Hindlimb muscle (tissue), 1 donor: ENCODE measurements around the gene TNFRSF25. TPM values are rescaled to one million over a fixed set of nuclear protein-coding genes. Genes with fewer than 3 reads are reported as not detected.
"Not testable (repeated sequence)": the region's sequence is repeated elsewhere in the genome, so short reads cannot be mapped to it uniquely, and the experiment has no call there.

Experiments
- DNase-seq: peaks from one replicate; pipeline ENCODE4 v3.0.0-alpha.2; 2013
- polyA plus RNA-seq: library from polyadenylated mRNA; unstranded; fragments of 120-200 nt; gene quantifications from one replicate; pipeline ENCODE4 v1.2.1, GENCODE V29; 2013; ENCODE audit not compliant: insufficient read length

The TNFRSF25 gene
- polyA plus RNA-seq, 1 donor, result 14.7 TPM

- no peak for DNase-seq
Measured at GRCh38 chr1:6467744-6468688, 2.0 kb upstream of the TNFRSF25 start.

GRCh38 chr1:6467224-6467623 is 1.3 kb upstream of the TNFRSF25 start:
- no peak for DNase-seq

- no peak for DNase-seq
Measured at GRCh38 chr1:6466751-6467150, 778 bp upstream of the TNFRSF25 start.

- no peak for DNase-seq
Measured at GRCh38 chr1:6465461-6466005, 440 bp downstream of the TNFRSF25 start.

- DNase-seq, result no peak
Measured at GRCh38 chr1:6464915-6465314, 1.1 kb downstream of the TNFRSF25 start.

- no peak for DNase-seq
Measured at GRCh38 chr1:6464514-6464836, 1.5 kb downstream of the TNFRSF25 start.

- DNase-seq, result no peak
Measured at GRCh38 chr1:6463120-6463412, 2.9 kb downstream of the TNFRSF25 start.

GRCh38 chr1:6462412-6463119 is 3.4 kb downstream of the TNFRSF25 start:
- DNase-seq, result no peak

GRCh38 chr1:6461538-6462411 is 4.2 kb downstream of the TNFRSF25 start:
- no peak for DNase-seq

GRCh38 chr1:6461051-6461530 is 4.9 kb downstream of the TNFRSF25 start:
- no peak for DNase-seq

- DNase-seq, result no peak
Measured at GRCh38 chr1:6460301-6461050, 5.5 kb downstream of the TNFRSF25 start.

GRCh38 chr1:6459850-6460265 is 6.1 kb downstream of the TNFRSF25 start:
- DNase-seq, result no peak

GRCh38 chr1:6456800-6457466 is 9.0 kb downstream of the TNFRSF25 start:
- DNase-seq, result no peak

- DNase-seq, result not testable (repeated sequence)
Measured at GRCh38 chr1:6455752-6456520, 10.0 kb downstream of the TNFRSF25 start.

GRCh38 chr1:6454856-6455751 is 10.9 kb downstream of the TNFRSF25 start:
- no peak for DNase-seq

- not testable (repeated sequence) for DNase-seq
Measured at GRCh38 chr1:6453895-6454855, 11.8 kb downstream of the TNFRSF25 start.

GRCh38 chr1:6450943-6451373 is 15.0 kb downstream of the TNFRSF25 start:
- no peak for DNase-seq

GRCh38 chr1:6450486-6450885 is 15.5 kb downstream of the TNFRSF25 start:
- not testable (repeated sequence) for DNase-seq
